Nephron progenitor cell (in vitro differentiated cells): ENCODE data around the gene TRDN.

Experiments used
- DNase-seq: peaks from one replicate; pipeline ENCODE4 v3.0.0; 2021
- H3K27ac Mint-ChIP-seq: 2 replicates; pipeline ENCODE4 v1.8.0; 2021; ENCODE audit warnings: mild to moderate bottlenecking, moderate library complexity, mixed read lengths
- H3K27me3 Mint-ChIP-seq: 2 replicates; pipeline ENCODE4 v1.8.0; 2021; ENCODE audit warnings: mild to moderate bottlenecking, low read depth, mixed read lengths; ENCODE audit not compliant: poor library complexity
- H3K36me3 Mint-ChIP-seq: 2 replicates; pipeline ENCODE4 v1.8.0; 2021; ENCODE audit warnings: low read depth, mixed read lengths
- H3K4me1 Mint-ChIP-seq: 2 replicates; pipeline ENCODE4 v1.8.0; 2021; ENCODE audit warnings: mixed read lengths
- H3K4me3 Mint-ChIP-seq: 2 replicates; pipeline ENCODE4 v1.8.0; 2021; ENCODE audit warnings: mild to moderate bottlenecking, moderate library complexity, mixed read lengths
- H3K9me3 Mint-ChIP-seq: 2 replicates; pipeline ENCODE4 v1.8.0; 2021; ENCODE audit warnings: mild to moderate bottlenecking, moderate library complexity, mixed read lengths
- TF ChIP-seq, protein P1 (sequence below): fragments of 200-600 bp; sonication (generic); IDR thresholded peaks from 2 replicates; pipeline ENCODE4 v1.5.0; 2021; ENCODE audit warnings: antibody characterized with exemption

The TRDN gene

DNA sequence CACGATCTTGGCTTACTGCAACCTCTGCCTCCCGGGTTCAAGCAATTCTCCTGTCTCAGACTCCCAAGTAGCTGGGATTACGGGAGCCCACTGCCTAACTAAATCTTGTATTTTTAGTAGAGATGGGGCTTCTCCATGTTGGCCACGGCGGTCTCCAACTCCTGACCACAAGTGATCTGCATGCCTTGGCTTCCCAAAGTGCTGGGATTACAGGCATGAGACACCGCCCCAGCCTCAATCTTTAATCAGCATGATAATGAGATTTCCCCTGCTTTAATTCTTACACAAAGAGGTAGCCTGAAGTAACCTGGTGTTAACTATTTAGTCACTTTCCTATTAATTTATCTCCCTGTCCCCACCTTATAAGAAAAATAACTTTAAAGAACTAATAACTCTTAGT is 31.3 kb upstream of the TRDN start:
- H3K36me3 Mint-ChIP-seq = no peaks in the 10 kb centered on the region
- H3K4me3 Mint-ChIP-seq = no peak overlapping the region
- H3K27ac Mint-ChIP-seq = no peak overlapping the region
- TF ChIP-seq, protein P1, sequence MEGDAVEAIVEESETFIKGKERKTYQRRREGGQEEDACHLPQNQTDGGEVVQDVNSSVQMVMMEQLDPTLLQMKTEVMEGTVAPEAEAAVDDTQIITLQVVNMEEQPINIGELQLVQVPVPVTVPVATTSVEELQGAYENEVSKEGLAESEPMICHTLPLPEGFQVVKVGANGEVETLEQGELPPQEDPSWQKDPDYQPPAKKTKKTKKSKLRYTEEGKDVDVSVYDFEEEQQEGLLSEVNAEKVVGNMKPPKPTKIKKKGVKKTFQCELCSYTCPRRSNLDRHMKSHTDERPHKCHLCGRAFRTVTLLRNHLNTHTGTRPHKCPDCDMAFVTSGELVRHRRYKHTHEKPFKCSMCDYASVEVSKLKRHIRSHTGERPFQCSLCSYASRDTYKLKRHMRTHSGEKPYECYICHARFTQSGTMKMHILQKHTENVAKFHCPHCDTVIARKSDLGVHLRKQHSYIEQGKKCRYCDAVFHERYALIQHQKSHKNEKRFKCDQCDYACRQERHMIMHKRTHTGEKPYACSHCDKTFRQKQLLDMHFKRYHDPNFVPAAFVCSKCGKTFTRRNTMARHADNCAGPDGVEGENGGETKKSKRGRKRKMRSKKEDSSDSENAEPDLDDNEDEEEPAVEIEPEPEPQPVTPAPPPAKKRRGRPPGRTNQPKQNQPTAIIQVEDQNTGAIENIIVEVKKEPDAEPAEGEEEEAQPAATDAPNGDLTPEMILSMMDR = no peak
- no peaks in the 10 kb centered on the region for H3K9me3 Mint-ChIP-seq
- no peaks in the 10 kb centered on the region for H3K27me3 Mint-ChIP-seq
- DNase-seq = no peak
- H3K4me1 Mint-ChIP-seq = no peaks in the 10 kb centered on the region

DNA sequence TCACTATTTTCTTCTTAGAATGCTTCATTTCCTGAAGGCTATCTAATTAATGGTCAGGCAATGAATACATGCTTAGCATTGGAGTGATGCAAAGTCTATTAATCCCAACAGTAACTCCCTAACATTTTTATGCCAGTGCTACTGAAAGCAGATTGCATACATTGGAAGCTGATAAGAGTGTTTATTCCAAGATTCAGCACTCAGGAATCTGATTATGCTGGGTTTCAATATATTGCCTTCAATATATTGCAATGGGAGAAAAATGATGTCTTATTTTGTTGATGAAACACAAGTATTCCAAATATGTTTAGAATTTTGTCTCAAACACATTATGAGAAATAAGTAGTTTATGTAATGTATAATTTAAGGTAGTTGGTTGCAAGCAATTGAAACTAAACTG is 26.7 kb upstream of the TRDN start:
- Mint-ChIP-seq H3K27ac (no peak overlapping the region), H3K27me3 (no peaks in the 10 kb centered on the region), H3K9me3 (no peaks in the 10 kb centered on the region), H3K4me1 (no peaks in the 10 kb centered on the region), H3K4me3 (no peak overlapping the region), H3K36me3 (no peaks in the 10 kb centered on the region)
- DNase-seq = no peak
- TF ChIP-seq, protein P1 = no peak

DNA sequence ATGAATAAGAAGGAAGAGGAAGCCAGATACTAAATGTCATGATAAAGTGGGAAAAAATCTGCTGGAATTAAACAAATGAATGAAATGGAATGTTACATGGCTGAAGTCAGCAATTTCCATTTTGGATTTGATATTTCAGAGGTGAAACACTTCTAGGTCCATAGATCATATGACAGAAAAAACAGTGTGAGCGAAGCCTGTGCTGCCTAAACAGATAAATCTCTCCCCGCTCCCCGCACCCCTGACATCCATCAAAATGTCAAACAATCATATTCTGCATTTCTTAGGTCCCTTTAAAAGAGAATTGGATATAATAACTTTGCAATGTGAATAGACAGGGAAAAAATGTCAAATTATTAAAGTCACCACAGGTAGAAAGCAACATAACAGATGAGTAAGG is 26.0 kb upstream of the TRDN start:
- Mint-ChIP-seq H3K4me3 (no peak overlapping the region), H3K4me1 (no peaks in the 10 kb centered on the region), H3K9me3 (no peaks in the 10 kb centered on the region), H3K36me3 (no peaks in the 10 kb centered on the region), H3K27ac (no peak overlapping the region), H3K27me3 (no peaks in the 10 kb centered on the region)
- DNase-seq = no peak
- TF ChIP-seq, protein P1 = no peak

DNA sequence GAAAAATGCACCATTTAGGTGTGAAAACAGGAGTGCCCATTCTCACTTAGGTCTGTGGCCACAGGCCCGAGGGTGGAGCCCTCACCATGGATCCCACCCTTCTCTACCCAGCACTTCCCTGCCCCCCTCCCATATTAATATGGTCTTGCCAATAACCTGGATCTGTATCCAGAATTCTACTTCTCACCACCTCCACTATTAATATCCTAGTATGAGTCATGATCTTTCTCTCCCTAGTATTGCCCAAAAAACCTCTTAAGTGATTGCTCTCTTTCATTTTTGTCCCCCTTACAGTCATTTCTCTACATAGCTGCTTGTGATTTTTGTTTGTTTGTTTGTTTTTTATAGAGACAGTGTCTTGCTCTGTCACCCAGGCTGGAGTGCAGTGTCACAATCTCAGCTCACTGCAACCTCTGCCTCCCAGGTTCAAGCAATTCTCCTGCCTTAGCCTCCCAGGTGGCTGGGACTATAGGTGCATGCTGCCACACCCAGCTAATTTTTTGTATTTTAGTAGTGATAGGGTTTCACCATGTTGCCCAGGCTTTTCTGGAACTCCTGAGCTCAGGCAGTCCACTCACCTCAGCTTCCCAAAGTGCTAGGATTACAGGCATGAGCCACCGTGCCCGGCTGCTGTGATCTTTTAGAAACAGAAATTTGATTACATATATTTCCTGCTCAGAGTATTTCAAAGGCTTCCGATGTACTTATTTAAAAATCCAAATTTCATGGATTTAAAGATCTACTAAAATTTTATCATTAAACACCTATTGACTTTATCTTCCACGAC is 24.5 kb upstream of the TRDN start:
- H3K36me3 Mint-ChIP-seq = no peaks in the 10 kb centered on the region
- TF ChIP-seq, protein P1 = no peak

DNA sequence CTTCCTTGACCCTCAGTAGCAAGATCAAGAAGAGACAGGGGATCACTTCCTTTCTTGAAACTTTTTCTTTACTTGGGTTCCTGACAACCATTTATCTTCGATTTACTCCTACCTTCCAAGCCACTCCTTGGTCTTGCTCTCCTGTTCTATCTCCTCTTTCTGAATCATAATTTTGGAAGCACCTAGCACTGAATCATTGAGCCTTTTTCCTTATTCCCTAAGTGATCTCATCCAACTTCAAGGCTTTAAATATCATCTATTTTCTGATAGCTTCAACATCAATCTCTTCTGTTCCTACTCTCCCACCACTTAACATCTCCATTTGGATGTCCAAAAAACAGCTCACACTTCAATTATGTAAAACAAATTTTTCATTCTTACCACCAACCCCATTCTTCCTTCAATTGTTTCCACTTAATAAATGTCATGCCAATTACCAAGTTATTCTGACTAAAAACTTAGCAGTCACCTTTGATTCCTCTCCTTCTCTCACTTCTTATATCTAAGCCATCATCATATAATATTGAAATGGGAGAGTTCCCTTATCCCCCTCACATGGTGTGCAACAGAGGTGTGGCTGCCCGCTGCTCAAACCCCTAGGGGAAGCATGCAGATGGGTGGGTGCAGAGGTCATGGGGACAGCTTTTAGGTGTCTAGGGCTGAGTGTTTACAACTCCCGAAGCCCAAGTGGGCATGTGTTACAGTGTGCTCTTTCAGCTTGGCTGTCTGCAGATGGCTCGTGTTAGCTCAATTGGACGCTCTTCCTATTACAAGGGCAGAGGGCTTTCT is 23.4 kb upstream of the TRDN start:
- Mint-ChIP-seq H3K4me1 (no peaks in the 10 kb centered on the region), H3K27me3 (no peaks in the 10 kb centered on the region), H3K27ac (no peak overlapping the region), H3K4me3 (no peak overlapping the region), H3K36me3 (no peaks in the 10 kb centered on the region), H3K9me3 (no peaks in the 10 kb centered on the region)
- TF ChIP-seq, protein P1 = no peak
- no peak for DNase-seq

More for the DNA sequence above, 24.5 kb upstream of the TRDN start:
- no peaks in the 10 kb centered on the region for H3K27me3 Mint-ChIP-seq
- H3K4me1 Mint-ChIP-seq = no peaks in the 10 kb centered on the region
- DNase-seq = no peak
- H3K4me3 Mint-ChIP-seq = no peak overlapping the region
- no peaks in the 10 kb centered on the region for H3K9me3 Mint-ChIP-seq
- H3K27ac Mint-ChIP-seq = no peak overlapping the region
